ENCODE measurements around the gene DBNDD1. TPM values are rescaled to one million over a fixed set of nuclear protein-coding genes. Genes with fewer than 3 reads are reported as not detected.

DBNDD1 gene
- total and polyA plus RNA-seq, 2 experiments from 2014 or later = 63.3 to 90.8 TPM

- no peaks in the 10 kb centered on the region; the same call in 2 of the 3 replicates for H3K9me3 Mint-ChIP-seq
These were observed 7.3 kb downstream of the DBNDD1 start for GRCh38 chr16:90011908-90012501.

More at GRCh38 chr16:90011908-90012501, 7.3 kb downstream of the DBNDD1 start:
- Histone ChIP-seq H3K4me2 (peak overlapping the region; percentile 14; the same call in 1 of the 2 replicates), H2AFZ (no peak overlapping the region), H3K9me2 (ENCODE audit: insufficient read depth) (no peaks in the 10 kb centered on the region), H3K4me1 (ENCODE audit: insufficient read depth) (no peaks in the 10 kb centered on the region), H3F3A (replicated peaks; ENCODE audit: low read depth) (0 out of 2 replicates have a peak, but pooled peaks cover 7% of the 10 kb centered on the region), H4K20me1 (replicated peaks; ENCODE audit: insufficient read depth) (peaks cover 3% of the 10 kb centered on the region; the same call in 1 of the 2 replicates), H3K79me2 (replicated peaks; ENCODE audit: insufficient read depth) (peaks cover 5% of the 10 kb centered on the region), H3K4me3 (no peak overlapping the region), H3K36me3 (ENCODE audit: insufficient read depth) (no peaks in the 10 kb centered on the region), H3K27ac (ENCODE audit: low read depth) (no peak overlapping the region), H3K27me3 (ENCODE audit: insufficient read depth) (no peaks in the 10 kb centered on the region)
- TF ChIP-seq STAT1 (IDR thresholded peaks at IDR 0.05; ENCODE audit: unreplicated experiment) (no peak), ZNF331 (CRISPR knock-in tag; IDR thresholded peaks at IDR 0.05; ENCODE audit: low read depth) (no peak), CREB1 (CRISPR knock-in tag; IDR thresholded peaks at IDR 0.05; ENCODE audit: low read depth) (no peak), CTCF (conservative IDR thresholded peaks at IDR 0.05; ENCODE audit: low read depth in 2 of 2) (no peak), JUNB (IDR thresholded peaks at IDR 0.05; ENCODE audit: unreplicated experiment) (no peak), ETS1 (IDR thresholded peaks at IDR 0.05) (no peak), EZH2 (IDR thresholded peaks at IDR 0.05; ENCODE audit: low read depth, unreplicated experiment) (no peak), ZNF462 (CRISPR knock-in tag; IDR thresholded peaks at IDR 0.05) (no peak), NANOG (IDR thresholded peaks at IDR 0.05; ENCODE audit: borderline replicate concordance) (no peak), POLR2AphosphoS5 (IDR thresholded peaks at IDR 0.05; ENCODE audit: low read depth) (no peak), REST (IDR thresholded peaks at IDR 0.05; ENCODE audit: unreplicated experiment) (no peak), ZNF114 (CRISPR knock-in tag; IDR thresholded peaks at IDR 0.05) (no peak), EZH2phosphoT487 (IDR thresholded peaks at IDR 0.05; ENCODE audit: unreplicated experiment) (no peak)
- DNase-seq (ENCODE audit: low spot score) (no peak), ATAC-seq (peak; percentile 21)
- H3K27me3 Mint-ChIP-seq (ENCODE audit: insufficient read depth, low read depth, poor library complexity) = peaks cover 13% of the 10 kb centered on the region
- no peak overlapping the region for H3K27ac Mint-ChIP-seq
- H3K4me3 Mint-ChIP-seq = no peak overlapping the region
- H3K36me3 Mint-ChIP-seq (ENCODE audit: low read depth) = peaks cover 24% of the 10 kb centered on the region
- no peaks in the 10 kb centered on the region; the same call in 2 of the 3 replicates for H3K4me1 Mint-ChIP-seq
